ENCODE results near the gene TNPO3. TPM values are rescaled to one million over a fixed set of nuclear protein-coding genes. Genes with fewer than 3 reads are reported as not detected.
A peak's percentile ranks its signal among the peaks of the same experiment; 100 is the strongest.

Gene TNPO3
- total and polyA plus RNA-seq, 7 donors = 22.6 to 62.1 (median 37.0) TPM

GRCh38 chr7:128923411-128923800 lies 131.5 kb downstream of the TNPO3 start:
- WGBS, 3 donors = 55 to 64% (median 56%) methylated on average over 5 of the region's 5 CpGs

GRCh38 chr7:128922496-128923410 lies 132.2 kb downstream of the TNPO3 start:
- H3K9me3 ChIP-seq = no peaks in the 10 kb centered on the region
- no peak for TF ChIP-seq CTCF (IDR thresholded peaks at IDR 0.05)
- no peak overlapping the region for H3K4me3 ChIP-seq
- intact Hi-C loops (cut with DNase I) = no loop called here
- no peak for ATAC-seq
- H3K4me1 ChIP-seq = no peaks in the 10 kb centered on the region
- H3K27me3 ChIP-seq (ENCODE audit: insufficient read depth in 3 of 3, low read length in 2 of 3) = peaks cover 0 to 22% (median 2%) of the 10 kb centered on the region in 3 donors
- peak in 1 of 2 donors; percentile 23 for DNase-seq
- H3K27ac ChIP-seq = no peak overlapping the region
- 75 to 79% (median 77%) methylated on average over 16 of the region's 16 CpGs for WGBS, 3 donors
- no peaks in the 10 kb centered on the region for H3K36me3 ChIP-seq (ENCODE audit: insufficient read depth in 1 of 2, low read depth in 1 of 2)

More at GRCh38 chr7:128923411-128923800, 131.5 kb downstream of the TNPO3 start:
- peaks cover 0 to 23% (median 2%) of the 10 kb centered on the region in 3 donors for H3K27me3 ChIP-seq (ENCODE audit: insufficient read depth in 3 of 3, low read length in 2 of 3)
- H3K27ac ChIP-seq = no peak overlapping the region
- intact Hi-C loops (cut with DNase I) = no loop called here
- H3K4me3 ChIP-seq = no peak overlapping the region
- peak in 1 of 2 donors; percentile 5 for DNase-seq
- ATAC-seq = no peak
- H3K9me3 ChIP-seq = no peaks in the 10 kb centered on the region
- H3K4me1 ChIP-seq = no peaks in the 10 kb centered on the region
- no peaks in the 10 kb centered on the region for H3K36me3 ChIP-seq (ENCODE audit: insufficient read depth in 1 of 2, low read depth in 1 of 2)
- TF ChIP-seq CTCF (IDR thresholded peaks at IDR 0.05) = no peak

- intact Hi-C loops (cut with DNase I) = no loop called here
- H3K4me1 ChIP-seq = no peaks in the 10 kb centered on the region
- WGBS, 3 donors = 65 to 79% (median 75%) methylated on average over 9 of the region's 9 CpGs
- H3K9me3 ChIP-seq = no peaks in the 10 kb centered on the region
- no peak for TF ChIP-seq CTCF (IDR thresholded peaks at IDR 0.05)
- H3K36me3 ChIP-seq (ENCODE audit: insufficient read depth in 1 of 2, low read depth in 1 of 2) = no peaks in the 10 kb centered on the region
- H3K27ac ChIP-seq = no peak overlapping the region
- DNase-seq = peak in 1 of 2 donors; percentile 20
- no peak for ATAC-seq
- H3K27me3 ChIP-seq (ENCODE audit: insufficient read depth in 3 of 3, low read length in 2 of 3) = peaks cover 0 to 21% (median 2%) of the 10 kb centered on the region in 3 donors
- no peak overlapping the region for H3K4me3 ChIP-seq
Measured at GRCh38 chr7:128921866-128922440, 133.0 kb downstream of the TNPO3 start.

GRCh38 chr7:128920913-128921582 lies 133.9 kb downstream of the TNPO3 start:
- TF ChIP-seq CTCF (IDR thresholded peaks at IDR 0.05) = no peak
- intact Hi-C loops (cut with DNase I) = no loop called here
- peak in 1 of 2 donors; percentile 22 for DNase-seq
- Histone ChIP-seq H3K27me3 (ENCODE audit: insufficient read depth in 3 of 3, low read length in 2 of 3) (peaks cover 0 to 30% (median 5%) of the 10 kb centered on the region in 3 donors), H3K4me3 (no peak overlapping the region), H3K36me3 (ENCODE audit: insufficient read depth in 1 of 2, low read depth in 1 of 2) (no peaks in the 10 kb centered on the region), H3K4me1 (peaks cover under 1% of the 10 kb centered on the region), H3K9me3 (no peaks in the 10 kb centered on the region), H3K27ac (no peak overlapping the region)
- 58 to 64% (median 60%) methylated on average over 13 of the region's 13 CpGs for WGBS, 3 donors
- no peak for ATAC-seq
